GM04503 (cell line): Measurements from ENCODE around the gene SUCLG2.

Experiments used
- DNase-seq: peaks from one replicate; pipeline ENCODE4 v3.0.0-alpha.2; 2012; ENCODE audit warnings: low read depth

Gene SUCLG2

DNA sequence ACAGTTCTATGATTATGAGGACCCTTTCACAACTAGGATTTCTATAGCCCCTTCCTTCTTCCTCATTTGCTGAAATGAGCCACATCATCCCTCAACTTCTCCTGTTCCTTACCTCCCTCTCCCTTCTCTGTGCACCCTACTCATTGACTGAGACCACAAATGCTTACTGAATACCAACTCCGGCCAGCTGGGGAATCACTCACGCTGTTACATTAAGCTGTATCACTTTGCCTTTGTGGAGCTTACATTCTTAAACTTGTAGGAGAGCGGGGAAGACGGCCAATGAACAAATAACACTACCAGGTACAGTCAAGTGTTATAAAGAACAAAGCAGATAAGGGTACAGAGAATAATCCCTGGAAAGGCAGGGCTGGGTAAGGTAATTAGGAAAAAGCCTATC is 5.7 kb downstream of the SUCLG2 start:
- DNase-seq, result no peak

DNA sequence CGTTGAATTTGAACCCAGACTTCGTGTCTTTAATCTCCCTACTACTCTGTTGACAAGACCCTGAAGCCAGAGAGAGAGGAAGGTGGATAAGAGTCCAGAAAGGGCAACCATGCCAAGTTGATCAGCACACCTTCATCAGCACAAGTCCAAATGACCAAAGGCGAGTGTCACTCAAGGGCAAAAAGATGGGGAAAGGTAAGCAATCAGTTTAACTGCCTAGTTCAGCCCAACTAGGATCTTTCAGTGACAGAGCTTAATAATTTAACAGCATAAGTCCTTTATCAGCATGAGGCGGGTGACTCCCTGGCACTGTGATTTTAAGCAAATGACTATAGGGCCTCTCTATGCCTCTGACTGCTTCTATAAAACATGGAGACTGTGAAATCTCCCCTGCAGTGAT is 6.2 kb downstream of the SUCLG2 start:
- DNase-seq, result no peak

DNA sequence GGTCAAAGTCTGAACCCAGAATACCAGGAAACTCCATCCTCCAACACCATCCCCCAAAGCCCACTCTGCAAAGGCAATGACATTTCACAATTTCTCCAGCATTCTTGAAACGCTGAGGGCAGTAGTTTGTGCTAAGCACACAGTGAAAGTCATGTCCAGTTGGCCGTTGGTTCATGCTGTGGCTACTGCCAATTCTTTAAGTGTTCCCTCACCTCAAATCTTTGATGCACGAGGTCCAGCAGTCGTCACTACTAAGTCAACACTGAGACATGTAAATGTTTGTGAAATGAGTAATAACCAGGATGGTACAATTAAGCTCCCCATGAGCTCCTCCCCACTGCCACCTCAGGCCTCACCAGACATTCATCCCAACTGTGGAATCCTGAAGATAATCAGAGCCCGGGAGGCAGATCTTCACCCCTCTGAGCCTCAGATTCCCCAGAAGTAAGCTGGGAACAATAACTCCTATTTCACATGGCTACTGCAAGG is 7.0 kb downstream of the SUCLG2 start:
- DNase-seq, result peak; percentile 97

DNA sequence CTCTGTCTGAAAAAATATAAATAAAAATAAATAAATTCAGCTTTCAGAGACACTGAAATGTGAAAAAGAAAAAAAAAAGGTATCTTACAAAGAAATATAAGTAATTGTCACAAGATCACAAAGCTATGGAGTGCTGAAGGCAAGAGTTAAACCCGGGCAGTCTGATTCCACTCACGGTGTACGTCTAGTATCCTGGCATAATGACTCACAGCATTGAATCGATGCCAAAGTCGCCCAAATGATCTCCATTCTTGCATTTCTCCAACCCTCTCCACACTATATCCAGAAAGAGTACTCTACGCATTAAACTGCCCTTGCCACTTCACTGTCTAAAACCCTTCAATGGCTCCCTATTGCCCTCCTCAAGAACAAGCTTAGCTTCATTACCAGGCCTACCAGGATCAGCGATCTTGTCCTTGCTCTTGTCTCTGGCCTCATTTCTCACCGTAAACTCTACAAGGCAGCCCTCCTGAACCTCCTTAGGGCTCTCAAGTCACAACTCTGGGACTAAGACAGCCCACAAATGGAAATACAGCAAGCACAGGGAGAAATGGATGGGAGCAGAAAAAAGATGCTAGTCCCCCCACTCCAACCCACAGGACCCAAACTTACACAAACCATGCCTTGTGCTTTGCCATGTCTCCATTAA is 7.7 kb downstream of the SUCLG2 start:
- DNase-seq, result no peak

- no peak for DNase-seq
Observed at GRCh38 chr3:67644827-67645226, 9.6 kb downstream of the SUCLG2 start.

GRCh38 chr3:67642734-67643133 is 11.7 kb downstream of the SUCLG2 start:
- no peak for DNase-seq

DNA sequence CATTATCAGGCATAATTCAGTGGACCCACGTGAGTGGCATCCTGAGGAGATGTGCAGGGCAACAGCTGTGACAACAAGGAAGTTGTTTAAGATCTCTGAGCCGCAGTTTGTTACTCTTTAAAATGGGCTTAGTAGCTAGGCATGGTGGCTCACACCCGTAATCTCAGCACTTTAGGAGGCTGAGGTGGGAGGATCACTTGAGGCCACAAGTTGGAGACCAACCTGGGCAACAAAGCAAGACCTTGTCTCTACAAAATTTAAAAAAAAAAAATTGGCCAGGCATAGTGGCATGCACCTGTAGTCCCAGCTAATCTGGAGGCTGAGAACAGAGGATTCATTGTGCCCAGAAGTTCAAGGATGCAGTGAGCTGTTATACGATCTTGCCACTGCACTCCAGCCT is 12.2 kb downstream of the SUCLG2 start:
- DNase-seq, result no peak

DNA sequence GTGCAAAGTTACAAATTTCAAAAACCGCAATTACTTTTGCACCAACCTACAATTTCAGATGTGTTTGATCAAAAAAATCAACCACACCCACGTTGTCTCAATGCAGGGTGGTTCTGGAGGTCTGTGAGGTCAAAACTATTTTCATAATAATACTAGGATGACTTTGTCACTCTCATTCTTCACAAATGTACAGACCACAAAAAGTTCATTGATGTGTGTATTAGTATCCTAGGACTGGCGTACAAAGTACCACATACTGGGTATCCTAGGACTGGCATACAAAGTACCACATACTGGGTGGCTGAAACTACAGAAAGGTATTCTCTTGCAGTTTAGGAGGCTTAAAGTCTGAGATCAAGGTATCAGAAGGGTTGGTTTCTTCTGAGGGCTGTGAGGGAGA is 13.0 kb downstream of the SUCLG2 start:
- no peak for DNase-seq

DNA sequence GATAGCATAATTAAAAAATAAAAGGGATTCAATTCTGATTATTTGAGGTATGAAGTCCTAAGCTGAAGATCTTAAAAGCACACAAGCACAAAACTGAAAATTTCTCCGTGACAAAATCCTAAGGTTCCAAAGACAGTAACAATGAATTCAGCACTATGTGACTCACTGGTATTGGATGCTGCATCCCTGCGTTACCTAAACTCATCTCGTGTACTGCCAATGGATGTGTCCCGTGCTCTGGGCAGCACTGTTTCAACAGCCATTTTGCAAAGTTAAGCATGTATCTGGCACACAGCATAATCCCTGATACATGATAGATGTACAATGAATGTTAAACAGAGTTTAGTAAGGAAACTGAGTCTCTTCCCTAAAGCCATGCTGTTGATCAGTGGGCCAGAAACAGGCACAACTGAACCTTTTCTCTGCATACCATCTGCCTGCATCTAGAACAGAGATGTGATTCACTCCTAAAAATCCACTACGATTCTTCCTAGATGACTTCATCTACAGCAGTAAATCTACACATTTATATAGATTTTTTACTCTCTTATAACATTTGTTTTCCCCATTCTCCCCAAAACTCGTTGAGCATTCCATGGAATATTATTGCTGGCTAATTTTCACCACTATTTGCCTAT is 14.3 kb downstream of the SUCLG2 start:
- DNase-seq, result no peak

- no peak for DNase-seq
Observed at GRCh38 chr3:67637255-67637900, 17.0 kb downstream of the SUCLG2 start.

- DNase-seq, result no peak
Observed at GRCh38 chr3:67635806-67636205, 18.6 kb downstream of the SUCLG2 start.

- no peak for DNase-seq
Observed at GRCh38 chr3:67635257-67635656, 19.2 kb downstream of the SUCLG2 start.

GRCh38 chr3:67630666-67631362 is 23.6 kb downstream of the SUCLG2 start:
- DNase-seq, result no peak

GRCh38 chr3:67624687-67625086 is 29.7 kb downstream of the SUCLG2 start:
- DNase-seq, result no peak

GRCh38 chr3:67624078-67624477 is 30.3 kb downstream of the SUCLG2 start:
- no peak for DNase-seq

DNA sequence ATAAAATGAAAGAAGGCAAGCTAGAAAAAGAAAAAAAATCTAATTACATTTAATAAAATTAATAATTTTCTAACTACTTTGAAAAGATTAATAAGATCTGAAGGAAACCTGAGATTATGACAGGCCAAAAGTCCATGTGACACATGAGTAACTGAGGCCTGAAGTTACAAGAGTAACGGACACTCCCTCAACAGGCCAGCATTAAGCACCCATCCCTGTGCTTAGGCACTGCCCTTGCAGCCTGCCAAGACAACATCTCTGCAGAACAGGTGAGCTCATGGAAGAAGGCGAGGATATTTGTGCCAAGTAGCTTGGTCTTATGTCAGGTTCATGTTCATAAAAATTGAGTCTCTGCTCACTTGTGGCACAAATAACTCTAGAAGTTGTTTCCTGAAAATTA is 31.8 kb downstream of the SUCLG2 start:
- DNase-seq, result no peak

- DNase-seq, result no peak
Observed at GRCh38 chr3:67620869-67621268, 33.5 kb downstream of the SUCLG2 start.

GRCh38 chr3:67619991-67620390 is 34.4 kb downstream of the SUCLG2 start:
- no peak for DNase-seq

DNA sequence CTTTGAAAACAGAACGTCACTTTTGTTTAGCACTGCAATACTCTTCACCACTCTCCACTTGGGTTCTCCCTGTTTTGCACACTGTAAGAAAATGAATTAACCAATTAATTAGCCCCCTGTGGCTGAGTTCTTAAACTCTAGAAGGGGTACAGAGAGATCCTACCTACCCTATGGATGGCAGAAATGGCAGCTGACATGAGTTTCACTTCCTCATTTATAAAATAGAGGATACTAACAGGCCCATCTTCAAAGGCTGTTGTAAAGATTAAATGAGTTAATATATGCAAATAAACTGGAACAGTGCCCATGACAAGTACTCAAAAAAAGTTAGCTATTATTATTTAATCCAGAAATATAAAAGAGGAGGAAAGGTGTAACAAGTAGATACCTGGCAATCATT is 36.9 kb downstream of the SUCLG2 start:
- DNase-seq, result no peak

DNA sequence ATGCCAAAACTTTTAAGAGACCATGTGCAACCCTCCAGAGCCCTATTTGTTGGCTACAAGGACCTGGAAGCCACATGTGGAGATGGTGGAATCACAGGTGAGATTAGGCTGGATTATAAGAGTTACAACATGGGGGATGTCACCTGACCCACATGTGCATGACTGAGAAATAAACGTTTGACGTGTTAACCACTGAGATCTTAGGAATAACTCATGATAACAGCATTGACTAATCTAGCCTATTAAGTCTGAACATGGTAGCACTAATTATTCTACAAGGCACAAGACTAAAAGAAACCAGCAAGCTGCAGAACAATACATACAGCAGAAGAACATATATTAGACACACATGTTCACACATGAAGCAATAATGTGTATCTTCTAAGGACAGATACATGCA is 38.4 kb downstream of the SUCLG2 start:
- no peak for DNase-seq

GRCh38 chr3:67614195-67614594 is 40.2 kb downstream of the SUCLG2 start:
- no peak for DNase-seq

- no peak for DNase-seq
Observed at GRCh38 chr3:67610458-67610857, 44.0 kb downstream of the SUCLG2 start.

- no peak for DNase-seq
Observed at GRCh38 chr3:67609709-67610108, 44.7 kb downstream of the SUCLG2 start.
